HepG2 (cell line): ENCODE results near the gene GGA2. TPM values are rescaled to one million over a fixed set of nuclear protein-coding genes. Genes with fewer than 3 reads are reported as not detected.

Source experiments
- ATAC-seq: fragments of 200-7000 bp; cut with Tn5 transposase; 3 replicates; pipeline ENCODE4 v1.9.1; 2020; ENCODE audit warnings: mild to moderate bottlenecking, moderate library complexity
- BruUV-seq: library from RNA; stranded (reverse); fragments of 400-500 nt; replicated peaks from 2 replicates; lab custom pipeline; 2021; lab: Mats Ljungman, UMichigan
- CTCF ChIA-PET: fragments of 300-600 bp; formaldehyde crosslinking; extraction: SDS; loops from one replicate; lab custom pipeline; 2021; ENCODE audit warnings: low total read pairs, inconsistent platforms, low intra/inter-chr PET ratio; lab: Yijun Ruan, JAX
- POLR2A ChIA-PET: fragments of 350-600 bp; sonication (Branson Sonifier 250); formaldehyde crosslinking; loops from one replicate; lab custom pipeline; 2020; ENCODE audit warnings: antibody characterized with exemption, inconsistent platforms; lab: Yijun Ruan, JAX
- DNase-seq: peaks from one replicate; pipeline ENCODE4 v3.0.0-alpha.2; 2015; ENCODE audit warnings: low spot score
- FAIRE-seq: peaks from 3 replicates; lab custom pipeline; 2011; peaks lifted over from hg19 to GRCh38; lab: Jason Lieb, UNC
- H2AFZ ChIP-seq: one replicate; pipeline ENCODE4 v1.6.1; 2011; ENCODE audit warnings: low read length, inconsistent platforms
- H3K27ac ChIP-seq: fragments of 300-600 bp; 3 replicates; pipeline ENCODE4 v1.8.0; 2011; ENCODE audit warnings: mixed run types, mild to moderate bottlenecking, mixed read lengths, low read length, inconsistent platforms; ENCODE audit not compliant: insufficient read depth; ENCODE audit errors: extremely low read length
- H3K27me3 ChIP-seq, 2 experiments: fragments of 200-600 bp in 1 of 2; 2 replicates in 1 of 2; 3 replicates in 1 of 2; pipeline versions ENCODE4 v1.6.0 to v1.8.0; 2011; ENCODE audit warnings: low read length in 2 of 2, mild to moderate bottlenecking in 2 of 2, moderate library complexity in 2 of 2, inconsistent platforms in 1 of 2; ENCODE audit not compliant: insufficient read depth in 2 of 2, control insufficient read depth in 1 of 2
- H3K36me3 ChIP-seq, 2 experiments: fragments of 200-600 bp in 1 of 2; replicated peaks in 1 of 2; 2 replicates in 1 of 2; 3 replicates in 1 of 2; pipeline versions ENCODE4 v1.5.1 to v1.8.0; 2011; ENCODE audit warnings: low read length in 2 of 2, inconsistent platforms in 1 of 2; ENCODE audit not compliant: insufficient read depth in 2 of 2, control insufficient read depth in 1 of 2
- H3K4me1 ChIP-seq: 2 replicates; pipeline ENCODE4 v1.5.1; 2012; ENCODE audit warnings: low read length, inconsistent platforms; ENCODE audit not compliant: insufficient read depth
- H3K4me2 ChIP-seq: 2 replicates; pipeline ENCODE4 v1.6.0; 2011; ENCODE audit warnings: low read depth, low read length, inconsistent platforms
- H3K4me3 ChIP-seq, 3 experiments: fragments of 200-600 bp in 1 of 3; sonication (generic), shearing (Covaris generic) in 1 of 3; replicated peaks in 1 of 3; 2 replicates each; pipeline ENCODE4 v1.5.1; 2011 to 2016; ENCODE audit warnings: low read length in 3 of 3, inconsistent platforms in 2 of 3, low read depth in 2 of 3, mild to moderate bottlenecking in 2 of 3, control low read depth in 1 of 3, mixed read lengths in 1 of 3; ENCODE audit not compliant: insufficient read depth in 1 of 3
- H3K79me2 ChIP-seq: one replicate; pipeline ENCODE4 v1.6.1; 2011; ENCODE audit warnings: low read length, inconsistent platforms; ENCODE audit not compliant: insufficient read depth
- H3K9ac ChIP-seq: 2 replicates; pipeline ENCODE4 v1.6.0; 2011; ENCODE audit warnings: mild to moderate bottlenecking, low read depth, low read length, inconsistent platforms; ENCODE audit not compliant: insufficient read depth
- H3K9me3 ChIP-seq: 2 replicates; pipeline ENCODE4 v1.5.1; 2012; ENCODE audit warnings: mild to moderate bottlenecking, low read length
- H4K20me1 ChIP-seq: 2 replicates; pipeline ENCODE4 v1.6.0; 2011; ENCODE audit warnings: inconsistent platforms, mild to moderate bottlenecking, low read length, moderate library complexity; ENCODE audit not compliant: insufficient read depth
- CEBPG ChIP-seq: IDR thresholded peaks from 2 replicates; pipeline ENCODE4 v1.6.1; 2016
- CHCHD3 ChIP-seq: sonication (generic); formaldehyde crosslinking; IDR thresholded peaks from 2 replicates; pipeline ENCODE4 v1.8.0; 2022; ENCODE audit warnings: mild to moderate bottlenecking, missing genetic modification reagents, moderate library complexity
- ELK4 ChIP-seq: sonication (generic); formaldehyde crosslinking; IDR thresholded peaks from 2 replicates; pipeline ENCODE4 v1.9.0; 2021; ENCODE audit warnings: missing genetic modification reagents, borderline replicate concordance
- HDAC6 ChIP-seq: fragments of 200-600 bp; sonication (generic); IDR thresholded peaks from 2 replicates; pipeline ENCODE4 v1.7.0; 2017; ENCODE audit warnings: mild to moderate bottlenecking, antibody characterized with exemption, low read length, low read depth
- JUND ChIP-seq: sonication (generic); formaldehyde crosslinking; IDR thresholded peaks from 2 replicates; pipeline ENCODE4 v1.8.0; 2022; ENCODE audit warnings: mild to moderate bottlenecking, missing genetic modification reagents
- KDM6A ChIP-seq: IDR thresholded peaks from 2 replicates; pipeline ENCODE4 v1.6.1; 2016; ENCODE audit warnings: low read depth
- LBX2 ChIP-seq: sonication (generic); formaldehyde crosslinking; IDR thresholded peaks from 2 replicates; pipeline ENCODE4 v1.5.0; 2020; ENCODE audit warnings: missing genetic modification reagents, mild to moderate bottlenecking, borderline replicate concordance
- TBP ChIP-seq: sonication (generic); formaldehyde crosslinking; IDR thresholded peaks from 2 replicates; pipeline ENCODE4 v1.5.0; 2020; ENCODE audit warnings: missing genetic modification reagents
- TSC22D2 ChIP-seq: sonication (generic); formaldehyde crosslinking; IDR thresholded peaks from 2 replicates; pipeline ENCODE4 v1.5.1; 2020; ENCODE audit warnings: missing genetic modification reagents, mild to moderate bottlenecking, borderline replicate concordance
- ZBTB43 ChIP-seq: sonication (generic); formaldehyde crosslinking; conservative IDR thresholded peaks from 2 replicates; pipeline ENCODE4 v1.4.0; 2020; ENCODE audit warnings: missing genetic modification reagents
- ZFX ChIP-seq: sonication (generic); formaldehyde crosslinking; IDR thresholded peaks from 2 replicates; pipeline ENCODE4 v1.4.0; 2020; ENCODE audit warnings: mild to moderate bottlenecking, low read depth, missing genetic modification reagents, moderate library complexity
- ZKSCAN1 ChIP-seq: fragments of 150-350 bp; IDR thresholded peaks from 2 replicates; pipeline ENCODE4 v1.6.1; 2014; ENCODE audit warnings: low read length
- ZNF556 ChIP-seq: sonication (generic); formaldehyde crosslinking; IDR thresholded peaks from 2 replicates; pipeline ENCODE4 v1.4.0; 2020; ENCODE audit warnings: mild to moderate bottlenecking, missing genetic modification reagents, borderline replicate concordance
- ZNF652 ChIP-seq: IDR thresholded peaks from 2 replicates; pipeline ENCODE4 v1.6.1; 2016; ENCODE audit warnings: low read depth, borderline replicate concordance
- ZNF761 ChIP-seq: sonication (generic); formaldehyde crosslinking; conservative IDR thresholded peaks from 2 replicates; pipeline ENCODE4 v1.4.0; 2020; ENCODE audit warnings: mild to moderate bottlenecking, missing genetic modification reagents
- WGBS: methylation state at CpG from one replicate; pipeline ENCODE4 v1.1.6; 2017; ENCODE audit warnings: low lambda C conversion rate; 5-methylcytosine and 5-hydroxymethylcytosine counted together
- in situ Hi-C: cut with HindIII; loops from 2 replicates; pipeline ENCODE4 v1.10.0; 2017; ENCODE audit warnings: low pct_unique_long_range_greater_than_20kb; ENCODE audit not compliant: extremely low pct_ligation_motif_present
- intact Hi-C: fragments of 100-400 bp; cut with micrococcal nuclease; formaldehyde crosslinking; loops from one replicate; pipeline ENCODE4 v1.10.0; 2022; ENCODE audit not compliant: unreplicated experiment
- polyA plus RNA-seq, 8 experiments: library from polyadenylated mRNA; depleted of rRNA in 3 of 8; stranded (reverse) in 7 of 8; unstranded in 1 of 8; fragments of >200 nt; fragmentation: Illumina TruSeq in 4 of 8; extraction: Trizol in 4 of 8; gene quantifications; 2 replicates each; pipeline versions ENCODE4 v1.2.1 to v1.2.3, GENCODE V29; 2011 to 2016; ENCODE audit warnings: low read depth in 4 of 8, missing spikeins in 1 of 8, mixed read lengths in 1 of 8; ENCODE audit not compliant: insufficient read depth in 1 of 8
- total RNA-seq, 5 experiments: library from RNA; depleted of rRNA; stranded (reverse); fragments of >200 nt; fragmentation: Illumina TruSeq; extraction: Trizol; gene quantifications; 2 replicates each; pipeline ENCODE4 v1.2.3, GENCODE V29; 2016; ENCODE audit warnings: low read depth in 1 of 5
- TF ChIP-seq, protein P1 (sequence below): sonication (generic); formaldehyde crosslinking; IDR thresholded peaks from 2 replicates; pipeline ENCODE4 v1.4.0; 2020; ENCODE audit warnings: missing genetic modification reagents

GGA2 gene
- total and polyA plus RNA-seq, 2 of the 13 experiments (the other 11 are each of a cell fraction or from before 2014, with no cell fraction given), result 51.5 to 69.8 TPM

DNA sequence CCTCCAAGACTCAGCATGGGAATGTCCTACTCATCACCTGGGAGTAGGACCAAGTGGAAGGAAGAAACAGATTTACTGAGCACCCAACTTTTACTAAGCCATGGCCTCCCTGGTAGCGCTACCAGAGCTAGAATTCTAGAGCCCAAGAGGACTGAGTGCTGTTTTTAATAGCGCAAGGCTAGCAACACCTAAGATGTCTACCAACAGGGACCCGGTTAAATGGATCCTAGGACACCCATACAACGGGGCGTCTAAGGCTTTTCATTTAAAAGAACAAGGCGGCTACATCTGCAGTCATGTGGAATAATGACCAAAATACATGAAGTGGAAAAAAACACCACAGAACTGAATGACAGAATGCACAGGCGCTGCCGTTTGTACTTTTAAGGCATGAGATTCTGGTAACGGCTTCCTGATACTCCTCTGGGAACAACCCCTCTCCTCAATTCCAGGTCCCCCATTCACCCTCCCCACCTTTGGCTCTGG, 5.1 kb downstream of the GGA2 start:
- no peak for DNase-seq
- Histone ChIP-seq H2AFZ (no peak overlapping the region), H3K79me2 (peaks cover 98% of the 10 kb centered on the region), H3K36me3 (peaks cover 7 to 48% of the 10 kb centered on the region in 2 experiments), H3K9ac (no peak overlapping the region), H3K27me3 (no peaks in the 10 kb centered on the region; a peak in 1 of 5 replicates), H3K4me3 (no peak overlapping the region), H4K20me1 (peaks cover 85% of the 10 kb centered on the region), H3K4me2 (peak overlapping the region; percentile 23; the same call in 1 of the 2 replicates), H3K4me1 (peaks cover 68% of the 10 kb centered on the region), H3K27ac (no peak overlapping the region), H3K9me3 (no peaks in the 10 kb centered on the region)
- FAIRE-seq, result no peak
- CTCF ChIA-PET, result no interaction called here
- WGBS, result 96% methylated on average over 9 of the region's 9 CpGs
- POLR2A ChIA-PET, result interaction anchor here (0.8 to 1.4 kb wide), 6 partner anchors 9 to 53 kb away, joined by 3 to 10 read pairs (median 4); partner anchors contain the start of genes EARS2 and UBFD1
- ATAC-seq, result no peak
- intact Hi-C loops (no loop called here), in situ Hi-C loops (no loop called here)
- no TSS peak for BruUV-seq
- TF ChIP-seq ZBTB43 (CRISPR knock-in tag), result no peak
- no peak for TF ChIP-seq KDM6A (CRISPR knock-in tag)
- TF ChIP-seq, protein P1, sequence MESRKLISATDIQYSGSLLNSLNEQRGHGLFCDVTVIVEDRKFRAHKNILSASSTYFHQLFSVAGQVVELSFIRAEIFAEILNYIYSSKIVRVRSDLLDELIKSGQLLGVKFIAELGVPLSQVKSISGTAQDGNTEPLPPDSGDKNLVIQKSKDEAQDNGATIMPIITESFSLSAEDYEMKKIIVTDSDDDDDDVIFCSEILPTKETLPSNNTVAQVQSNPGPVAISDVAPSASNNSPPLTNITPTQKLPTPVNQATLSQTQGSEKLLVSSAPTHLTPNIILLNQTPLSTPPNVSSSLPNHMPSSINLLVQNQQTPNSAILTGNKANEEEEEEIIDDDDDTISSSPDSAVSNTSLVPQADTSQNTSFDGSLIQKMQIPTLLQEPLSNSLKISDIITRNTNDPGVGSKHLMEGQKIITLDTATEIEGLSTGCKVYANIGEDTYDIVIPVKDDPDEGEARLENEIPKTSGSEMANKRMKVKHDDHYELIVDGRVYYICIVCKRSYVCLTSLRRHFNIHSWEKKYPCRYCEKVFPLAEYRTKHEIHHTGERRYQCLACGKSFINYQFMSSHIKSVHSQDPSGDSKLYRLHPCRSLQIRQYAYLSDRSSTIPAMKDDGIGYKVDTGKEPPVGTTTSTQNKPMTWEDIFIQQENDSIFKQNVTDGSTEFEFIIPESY (CRISPR knock-in tag), result peak; percentile 72
- TF ChIP-seq ZNF652, result no peak
- 0 out of 2 replicates have a peak, but pooled peaks have one; percentile 1 for TF ChIP-seq ZFX (CRISPR knock-in tag)
- TF ChIP-seq TBP (CRISPR knock-in tag), result no peak
- TF ChIP-seq CEBPG (CRISPR knock-in tag), result no peak
- TF ChIP-seq CHCHD3 (CRISPR knock-in tag), result no peak
- TF ChIP-seq JUND (CRISPR knock-in tag), result no peak
- no peak for TF ChIP-seq HDAC6
- no peak for TF ChIP-seq LBX2 (CRISPR knock-in tag)
- TF ChIP-seq ZNF761, result 0 out of 2 replicates have a peak, but pooled peaks have one; percentile 33
- TF ChIP-seq ZNF556 (CRISPR knock-in tag), result no peak
- no peak for TF ChIP-seq TSC22D2 (CRISPR knock-in tag)
- TF ChIP-seq ZKSCAN1, result no peak
- TF ChIP-seq ELK4 (CRISPR knock-in tag), result no peak
